C4-2B (cell line): ENCODE measurements around the gene DDIT4L.

Source experiments
- ZFX ChIP-seq: fragments of 450-650 bp; IDR thresholded peaks from 2 replicates; pipeline ENCODE4 v1.6.1; 2017
- TF ChIP-seq, protein P1 (sequence below): fragments of 450-650 bp; conservative IDR thresholded peaks from 2 replicates; pipeline ENCODE4 v1.5.1; 2017; ENCODE audit warnings: mild to moderate bottlenecking

DNA sequence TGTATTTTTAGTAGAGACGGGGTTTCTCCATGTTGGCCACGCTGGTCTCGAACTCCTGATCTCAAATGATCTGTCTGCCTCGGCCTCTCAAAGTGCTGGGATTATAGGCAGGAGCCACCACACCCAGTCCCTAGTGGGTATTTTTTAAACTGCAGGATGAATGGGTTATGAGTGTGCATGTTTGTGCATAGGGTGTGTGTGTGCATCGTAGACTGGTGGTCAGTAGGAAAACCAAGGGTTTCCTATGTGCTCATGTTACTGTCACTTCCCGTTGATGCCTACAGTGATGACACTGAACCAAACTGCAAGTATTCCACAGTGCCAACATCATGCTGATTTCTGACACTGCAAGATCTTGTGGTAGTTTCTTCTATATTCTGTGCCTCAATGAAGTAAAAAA, 41.1 kb downstream of the DDIT4L start:
- TF ChIP-seq, protein P1, sequence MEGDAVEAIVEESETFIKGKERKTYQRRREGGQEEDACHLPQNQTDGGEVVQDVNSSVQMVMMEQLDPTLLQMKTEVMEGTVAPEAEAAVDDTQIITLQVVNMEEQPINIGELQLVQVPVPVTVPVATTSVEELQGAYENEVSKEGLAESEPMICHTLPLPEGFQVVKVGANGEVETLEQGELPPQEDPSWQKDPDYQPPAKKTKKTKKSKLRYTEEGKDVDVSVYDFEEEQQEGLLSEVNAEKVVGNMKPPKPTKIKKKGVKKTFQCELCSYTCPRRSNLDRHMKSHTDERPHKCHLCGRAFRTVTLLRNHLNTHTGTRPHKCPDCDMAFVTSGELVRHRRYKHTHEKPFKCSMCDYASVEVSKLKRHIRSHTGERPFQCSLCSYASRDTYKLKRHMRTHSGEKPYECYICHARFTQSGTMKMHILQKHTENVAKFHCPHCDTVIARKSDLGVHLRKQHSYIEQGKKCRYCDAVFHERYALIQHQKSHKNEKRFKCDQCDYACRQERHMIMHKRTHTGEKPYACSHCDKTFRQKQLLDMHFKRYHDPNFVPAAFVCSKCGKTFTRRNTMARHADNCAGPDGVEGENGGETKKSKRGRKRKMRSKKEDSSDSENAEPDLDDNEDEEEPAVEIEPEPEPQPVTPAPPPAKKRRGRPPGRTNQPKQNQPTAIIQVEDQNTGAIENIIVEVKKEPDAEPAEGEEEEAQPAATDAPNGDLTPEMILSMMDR, result no peak
- no peak for TF ChIP-seq ZFX
